Measurements from ENCODE around the gene JARID2. TPM values are rescaled to one million over a fixed set of nuclear protein-coding genes. Genes with fewer than 3 reads are reported as not detected.

JARID2 gene
- total RNA-seq, 1 donor from 2014 or later = 65.6 TPM

- DNase-seq (ENCODE audit: low spot score, unreplicated experiment) = no peak
- Mint-ChIP-seq H3K4me1 (ENCODE audit: low read depth) (no peaks in the 10 kb centered on the region), H3K27ac (peak overlapping the region; percentile 34), H3K9me3 (ENCODE audit: low read depth) (no peaks in the 10 kb centered on the region), H3K4me3 (ENCODE audit: low read depth) (no peak overlapping the region), H3K27me3 (no peaks in the 10 kb centered on the region), H3K36me3 (ENCODE audit: insufficient read depth) (peaks cover 37% of the 10 kb centered on the region)
- TF ChIP-seq CTCF (IDR thresholded peaks at IDR 0.05; ENCODE audit: unreplicated experiment) = no peak
Observed at GRCh38 chr6:15499591-15499990, 253.7 kb downstream of the JARID2 start.

- H3K27me3 Mint-ChIP-seq = no peaks in the 10 kb centered on the region
- peaks cover 4% of the 10 kb centered on the region for H3K4me1 Mint-ChIP-seq (ENCODE audit: low read depth)
- TF ChIP-seq CTCF (IDR thresholded peaks at IDR 0.05; ENCODE audit: unreplicated experiment) = no peak
- DNase-seq (ENCODE audit: low spot score, unreplicated experiment) = no peak
- H3K4me3 Mint-ChIP-seq (ENCODE audit: low read depth) = no peak overlapping the region
- no peaks in the 10 kb centered on the region for H3K9me3 Mint-ChIP-seq (ENCODE audit: low read depth)
- peak overlapping the region; percentile 89 for H3K27ac Mint-ChIP-seq
- peaks cover 39% of the 10 kb centered on the region for H3K36me3 Mint-ChIP-seq (ENCODE audit: insufficient read depth)
Observed at GRCh38 chr6:15500078-15500740, 254.3 kb downstream of the JARID2 start.

GRCh38 chr6:15500901-15501825 lies 255.3 kb downstream of the JARID2 start:
- Mint-ChIP-seq H3K27ac (peak overlapping the region; percentile 64), H3K4me3 (ENCODE audit: low read depth) (no peak overlapping the region), H3K36me3 (ENCODE audit: insufficient read depth) (peaks cover 32% of the 10 kb centered on the region), H3K4me1 (ENCODE audit: low read depth) (peaks cover 9% of the 10 kb centered on the region), H3K27me3 (no peaks in the 10 kb centered on the region), H3K9me3 (ENCODE audit: low read depth) (no peaks in the 10 kb centered on the region)
- DNase-seq (ENCODE audit: low spot score, unreplicated experiment) = no peak
- no peak for TF ChIP-seq CTCF (IDR thresholded peaks at IDR 0.05; ENCODE audit: unreplicated experiment)

GRCh38 chr6:15501826-15502445 lies 256.1 kb downstream of the JARID2 start:
- Mint-ChIP-seq H3K36me3 (ENCODE audit: insufficient read depth) (peaks cover 32% of the 10 kb centered on the region), H3K27ac (no peak overlapping the region)

More at GRCh38 chr6:15501826-15502445, 256.1 kb downstream of the JARID2 start:
- peaks cover 9% of the 10 kb centered on the region for H3K4me1 Mint-ChIP-seq (ENCODE audit: low read depth)
- no peak for TF ChIP-seq CTCF (IDR thresholded peaks at IDR 0.05; ENCODE audit: unreplicated experiment)
- no peaks in the 10 kb centered on the region for H3K9me3 Mint-ChIP-seq (ENCODE audit: low read depth)
- no peaks in the 10 kb centered on the region for H3K27me3 Mint-ChIP-seq
- DNase-seq (ENCODE audit: low spot score, unreplicated experiment) = no peak
- H3K4me3 Mint-ChIP-seq (ENCODE audit: low read depth) = no peak overlapping the region

All from progenitor cell of endocrine pancreas (in vitro differentiated cells).